Stomach smooth muscle (tissue), 2 donors: ENCODE data around the gene RPL7A.
"Not testable (repeated sequence)": the region's sequence is repeated elsewhere in the genome, so short reads cannot be mapped to it uniquely, and the experiment has no call there.

ENCODE experiments used
- H3K27ac ChIP-seq: one replicate; pipeline ENCODE4 v1.7.0; 2013; ENCODE audit warnings: mild to moderate bottlenecking, low read length, inconsistent platforms
- H3K27me3 ChIP-seq, 2 donors: one replicate each; pipeline ENCODE4 v1.7.0; 2013; ENCODE audit warnings: low read length in 2 of 2; ENCODE audit not compliant: insufficient read depth in 2 of 2, control insufficient read depth in 1 of 2
- H3K36me3 ChIP-seq, 2 donors: one replicate each; pipeline ENCODE4 v1.7.0; 2013; ENCODE audit warnings: low read length in 2 of 2; ENCODE audit not compliant: control insufficient read depth in 2 of 2, insufficient read depth in 2 of 2
- H3K4me1 ChIP-seq: one replicate; pipeline ENCODE4 v1.7.0; 2013; ENCODE audit warnings: low read length; ENCODE audit not compliant: control insufficient read depth, insufficient read depth
- H3K4me3 ChIP-seq, 2 donors: one replicate each; pipeline ENCODE4 v1.7.0; 2013; ENCODE audit warnings: low read length in 2 of 2
- H3K9ac ChIP-seq, 2 donors: one replicate each; pipeline ENCODE4 v1.7.0; 2013; ENCODE audit warnings: low read length in 2 of 2, mild to moderate bottlenecking in 1 of 2
- H3K9me3 ChIP-seq, 2 donors: one replicate each; pipeline ENCODE4 v1.7.0; 2013; ENCODE audit warnings: low read length in 2 of 2; ENCODE audit not compliant: control insufficient read depth in 2 of 2
- donor health status: healthy.
- donor health status: Pancreatic carcinoma.

The RPL7A gene

GRCh38 chr9:133329306-133330156, 18.5 kb upstream of the RPL7A start:
- H3K4me1 ChIP-seq, H3K9me3 ChIP-seq, H3K27ac ChIP-seq, H3K27me3 ChIP-seq, H3K4me3 ChIP-seq, H3K9ac ChIP-seq: not testable (repeated sequence)
- peaks cover 32 to 34% of the 10 kb centered on the region in 2 donors for H3K36me3 ChIP-seq

- no peaks in the 10 kb centered on the region for H3K9me3 ChIP-seq
- no peaks in the 10 kb centered on the region for H3K27me3 ChIP-seq
- H3K9ac ChIP-seq = no peak overlapping the region
- peaks cover 33 to 35% of the 10 kb centered on the region in 2 donors for H3K36me3 ChIP-seq
- peaks cover 19% of the 10 kb centered on the region for H3K4me1 ChIP-seq
- H3K27ac ChIP-seq = no peak overlapping the region
- H3K4me3 ChIP-seq = no peak overlapping the region
These were observed 16.8 kb upstream of the RPL7A start for GRCh38 chr9:133331221-133331620.

DNA sequence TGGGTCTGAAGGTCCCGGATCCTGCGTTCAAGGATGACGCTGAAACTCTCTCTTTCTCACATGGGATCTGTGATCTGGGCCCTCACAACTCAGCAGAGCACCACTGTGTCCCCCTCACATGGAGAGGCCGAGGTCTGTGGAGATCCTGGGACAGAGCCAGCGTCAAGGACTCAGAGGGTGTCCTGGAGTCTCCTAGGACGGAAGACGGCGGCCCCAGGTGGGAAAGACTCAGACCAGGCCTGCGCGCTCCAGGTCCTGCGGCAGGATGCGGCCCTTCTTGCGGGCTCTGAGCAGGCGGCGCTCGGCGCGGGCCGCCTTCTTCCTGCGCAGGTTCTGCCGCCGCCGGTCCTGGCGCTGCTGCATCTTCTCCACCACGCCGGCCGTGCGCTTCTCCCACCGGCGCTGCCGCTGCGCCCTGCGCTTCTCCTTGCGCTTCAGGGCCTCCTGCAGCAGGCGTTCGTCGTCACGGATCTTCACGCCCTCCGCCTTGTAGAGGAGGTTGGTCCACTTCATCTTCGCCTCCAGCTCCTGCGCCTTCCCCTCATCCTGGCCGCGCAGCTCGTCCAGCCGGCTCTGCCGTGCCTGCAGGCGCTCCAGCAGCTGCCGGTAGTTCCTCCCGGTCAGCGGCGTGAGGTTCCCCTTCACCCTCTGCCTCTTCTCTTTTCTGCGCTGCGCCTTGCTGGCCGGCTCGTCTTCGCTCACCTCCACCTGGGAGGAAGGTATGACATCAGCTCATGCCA, 16.2 kb upstream of the RPL7A start:
- Histone ChIP-seq H3K4me1 (peaks cover 23% of the 10 kb centered on the region), H3K4me3 (no peak overlapping the region), H3K9me3 (no peaks in the 10 kb centered on the region), H3K9ac (no peak overlapping the region), H3K27me3 (no peaks in the 10 kb centered on the region), H3K36me3 (peaks cover 33 to 35% of the 10 kb centered on the region in 2 donors), H3K27ac (no peak overlapping the region)

- Histone ChIP-seq H3K4me1 (peaks cover 23% of the 10 kb centered on the region), H3K27ac (no peak overlapping the region), H3K9me3 (no peaks in the 10 kb centered on the region), H3K9ac (no peak overlapping the region), H3K36me3 (peaks cover 33 to 35% of the 10 kb centered on the region in 2 donors), H3K4me3 (no peak overlapping the region), H3K27me3 (no peaks in the 10 kb centered on the region)
These were observed 15.7 kb upstream of the RPL7A start for GRCh38 chr9:133332381-133332730.

DNA sequence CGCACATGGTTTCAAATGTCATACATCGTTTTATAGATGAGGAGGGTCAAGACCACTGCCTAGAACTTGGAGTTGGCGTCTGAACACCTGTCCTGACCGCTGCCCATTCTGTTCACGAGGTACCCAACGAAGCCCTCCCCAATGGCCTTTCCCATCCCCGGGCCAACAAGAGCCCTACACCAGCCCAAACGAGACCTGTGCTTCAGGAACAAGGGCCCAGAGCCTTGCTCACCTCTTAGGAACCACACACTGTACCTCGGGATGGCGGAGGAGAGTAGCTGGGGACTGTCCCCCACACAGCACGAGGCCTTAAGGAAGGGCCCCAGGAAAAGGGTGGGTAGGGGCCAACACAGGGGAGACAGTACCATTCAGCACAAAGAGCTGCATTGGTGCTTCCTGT, 15.0 kb upstream of the RPL7A start:
- Histone ChIP-seq H3K27ac (no peak overlapping the region), H3K27me3 (no peaks in the 10 kb centered on the region), H3K36me3 (peaks cover 33 to 35% of the 10 kb centered on the region in 2 donors), H3K4me1 (peaks cover 23% of the 10 kb centered on the region), H3K9ac (no peak overlapping the region), H3K4me3 (no peak overlapping the region), H3K9me3 (no peaks in the 10 kb centered on the region)

DNA sequence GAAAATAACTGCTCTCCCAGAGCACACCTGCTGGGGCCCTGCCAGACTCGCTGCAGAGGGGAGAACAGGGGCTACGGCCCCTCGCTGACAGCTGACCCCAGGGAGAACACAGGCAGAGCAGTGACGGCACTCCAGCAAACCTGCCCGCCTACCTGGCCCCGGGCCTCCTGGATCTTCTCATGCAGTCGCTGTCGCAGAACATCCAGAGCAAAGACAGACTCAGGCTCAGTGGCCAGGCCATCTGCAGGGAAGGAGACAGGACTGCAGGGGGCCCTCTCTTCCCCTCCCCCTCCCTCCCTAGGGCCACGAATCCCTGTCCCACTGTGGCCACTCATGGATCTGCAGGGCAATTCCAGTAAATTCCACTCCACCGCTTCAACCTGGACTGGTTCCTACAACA, 14.5 kb upstream of the RPL7A start:
- no peak overlapping the region for H3K4me3 ChIP-seq
- no peak overlapping the region for H3K27ac ChIP-seq
- H3K9me3 ChIP-seq = no peaks in the 10 kb centered on the region
- H3K36me3 ChIP-seq = peaks cover 33 to 35% of the 10 kb centered on the region in 2 donors
- H3K9ac ChIP-seq = no peak overlapping the region
- H3K27me3 ChIP-seq = no peaks in the 10 kb centered on the region
- peaks cover 23% of the 10 kb centered on the region for H3K4me1 ChIP-seq

GRCh38 chr9:133334161-133334560, 13.9 kb upstream of the RPL7A start:
- H3K4me3 ChIP-seq = peak overlapping the region in 1 of 2 donors; percentile 93
- peaks cover 23% of the 10 kb centered on the region for H3K4me1 ChIP-seq
- no peak overlapping the region for H3K27ac ChIP-seq
- no peaks in the 10 kb centered on the region for H3K9me3 ChIP-seq
- peaks cover 35 to 39% of the 10 kb centered on the region in 2 donors for H3K36me3 ChIP-seq
- no peaks in the 10 kb centered on the region for H3K27me3 ChIP-seq
- no peak overlapping the region for H3K9ac ChIP-seq

DNA sequence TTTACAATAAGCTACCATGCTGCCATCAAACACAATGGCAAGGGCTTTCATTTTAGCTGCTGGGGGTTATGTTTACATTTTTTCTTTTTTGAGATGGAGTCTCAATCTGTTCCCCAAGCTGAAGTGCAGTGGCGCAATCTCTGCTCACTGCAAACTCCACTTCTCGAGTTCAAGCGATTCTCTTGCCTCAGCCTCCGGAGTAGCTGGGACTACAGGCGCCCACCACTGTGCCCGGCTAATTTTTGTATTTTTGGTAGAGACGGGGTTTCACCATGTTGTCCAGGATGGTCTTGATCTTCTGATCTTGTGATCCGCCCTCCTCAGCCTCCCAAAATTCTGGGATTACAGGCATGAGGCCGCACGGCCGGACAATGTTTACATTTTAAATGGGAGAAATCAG, 13.1 kb upstream of the RPL7A start:
- not testable (repeated sequence) for H3K27ac ChIP-seq, H3K9me3 ChIP-seq, H3K27me3 ChIP-seq
- Histone ChIP-seq H3K4me3 (peak overlapping the region; percentile 93), H3K36me3 (peaks cover 35 to 42% of the 10 kb centered on the region in 2 donors), H3K4me1 (peaks cover 23% of the 10 kb centered on the region), H3K9ac (peak overlapping the region in 1 of 2 donors; percentile 83)

DNA sequence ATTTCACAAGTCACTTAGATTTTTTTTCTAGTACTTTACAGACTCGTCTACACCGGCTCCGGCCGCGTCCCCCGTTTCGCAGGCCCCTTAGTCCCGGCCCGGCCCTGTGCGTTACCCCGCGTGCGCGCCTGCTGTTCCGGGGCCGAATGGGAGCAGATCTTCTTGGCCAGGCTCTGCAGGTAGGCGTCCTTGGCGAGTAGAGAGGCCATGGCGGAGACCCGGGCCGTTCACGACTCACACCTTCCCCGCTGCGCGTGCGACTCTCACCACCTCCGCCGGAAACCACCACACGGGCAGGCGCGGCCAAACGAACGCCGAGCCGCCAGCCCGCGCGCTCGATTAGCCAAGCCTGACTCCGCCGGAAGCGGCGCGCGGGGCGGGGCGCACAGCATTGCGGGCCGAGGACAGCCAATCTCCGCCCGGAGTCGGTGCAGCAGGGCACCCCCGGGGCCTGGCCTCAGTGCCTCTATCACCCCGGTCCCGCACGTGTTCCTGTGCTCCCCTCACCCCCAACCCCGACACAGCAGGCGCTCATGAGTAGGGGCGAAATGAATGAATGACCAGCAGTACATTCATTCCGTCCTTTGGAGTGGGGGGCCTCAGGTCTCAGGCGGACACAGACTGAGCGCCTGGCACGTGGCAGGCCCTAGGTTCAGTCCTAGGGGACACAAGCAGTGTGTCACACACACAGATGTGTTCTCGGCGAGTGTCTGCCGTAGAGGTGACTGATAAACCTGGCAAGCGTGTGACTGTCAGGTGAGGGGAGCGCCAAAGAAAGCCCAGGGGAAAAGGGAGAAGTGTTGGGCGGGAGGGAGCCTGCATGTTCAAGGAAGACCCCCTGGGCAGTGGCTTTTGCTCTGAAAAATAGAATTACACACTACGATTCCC, 11.8 kb upstream of the RPL7A start, which contains the start of gene SURF6:
SURF6 (minus strand) TSS at position 265 of the 888 bp plus-strand sequence; CDS start at position 209, 56 bp downstream.
- Histone ChIP-seq H3K36me3 (peaks cover 39 to 49% of the 10 kb centered on the region in 2 donors), H3K9me3 (no peaks in the 10 kb centered on the region), H3K27me3 (no peaks in the 10 kb centered on the region), H3K4me1 (peaks cover 23% of the 10 kb centered on the region), H3K9ac (peak within 1 kb of the TSS; percentile 69 to 83), H3K4me3 (peak within 1 kb of the TSS; percentile 93), H3K27ac (peak within 1 kb of the TSS; percentile 55)

GRCh38 chr9:133339641-133340040, 8.4 kb upstream of the RPL7A start:
- H3K36me3 ChIP-seq = peaks cover 38 to 45% of the 10 kb centered on the region in 2 donors
- H3K27ac ChIP-seq = peak overlapping the region; percentile 18
- no peaks in the 10 kb centered on the region for H3K9me3 ChIP-seq
- no peak overlapping the region for H3K9ac ChIP-seq
- peaks cover 16% of the 10 kb centered on the region for H3K4me1 ChIP-seq
- H3K4me3 ChIP-seq = no peak overlapping the region
- no peaks in the 10 kb centered on the region for H3K27me3 ChIP-seq
